ENCODE measurements around the gene GSTP1.

GRCh38 chr11:67562963-67563704, 20.5 kb upstream of the GSTP1 start:
- TF ChIP-seq CTCF (IDR thresholded peaks at IDR 0.05): no peak
- no peak for TF ChIP-seq POLR2A (IDR thresholded peaks at IDR 0.05)
